IPS-NIHi7 (cell line): ENCODE results near the gene TIAM2.

Experiments
- DNase-seq: peaks from one replicate; pipeline ENCODE4 v3.0.0; 2012; ENCODE audit warnings: mixed read lengths; ENCODE audit errors: extremely low spot score

Gene TIAM2

DNA sequence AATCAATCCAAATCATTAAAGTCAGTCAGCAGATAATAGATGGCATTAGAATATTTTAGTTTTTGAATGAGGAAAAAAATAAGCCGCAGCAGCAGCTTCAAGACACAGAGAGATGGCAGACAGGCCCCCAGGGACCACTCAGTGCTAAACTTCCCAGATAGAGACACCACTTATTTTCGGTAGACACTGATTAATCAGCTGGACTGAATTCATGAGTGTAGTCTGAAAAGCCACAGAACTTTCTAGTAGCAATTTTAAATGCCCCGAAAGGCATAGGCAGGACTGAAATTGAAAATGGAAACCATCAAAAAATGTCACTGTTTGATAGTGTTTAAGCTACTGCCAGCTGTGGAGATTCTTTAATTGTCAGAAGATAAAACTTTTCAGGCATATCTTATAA lies 265.6 kb downstream of the TIAM2 start:
- no peak for DNase-seq

- DNase-seq: peak; percentile 49
These were observed 266.2 kb downstream of the TIAM2 start for GRCh38 chr6:155261111-155261900.

- DNase-seq: no peak
These were observed 267.5 kb downstream of the TIAM2 start for GRCh38 chr6:155262655-155263054.

GRCh38 chr6:155263373-155264063 lies 268.4 kb downstream of the TIAM2 start, which contains the start of gene CLDN20:
TSS of gene CLDN20 (plus strand) at chr6:155264013. CDS start at chr6:155275720, 11,707 bp downstream.
- no peak for DNase-seq

DNA sequence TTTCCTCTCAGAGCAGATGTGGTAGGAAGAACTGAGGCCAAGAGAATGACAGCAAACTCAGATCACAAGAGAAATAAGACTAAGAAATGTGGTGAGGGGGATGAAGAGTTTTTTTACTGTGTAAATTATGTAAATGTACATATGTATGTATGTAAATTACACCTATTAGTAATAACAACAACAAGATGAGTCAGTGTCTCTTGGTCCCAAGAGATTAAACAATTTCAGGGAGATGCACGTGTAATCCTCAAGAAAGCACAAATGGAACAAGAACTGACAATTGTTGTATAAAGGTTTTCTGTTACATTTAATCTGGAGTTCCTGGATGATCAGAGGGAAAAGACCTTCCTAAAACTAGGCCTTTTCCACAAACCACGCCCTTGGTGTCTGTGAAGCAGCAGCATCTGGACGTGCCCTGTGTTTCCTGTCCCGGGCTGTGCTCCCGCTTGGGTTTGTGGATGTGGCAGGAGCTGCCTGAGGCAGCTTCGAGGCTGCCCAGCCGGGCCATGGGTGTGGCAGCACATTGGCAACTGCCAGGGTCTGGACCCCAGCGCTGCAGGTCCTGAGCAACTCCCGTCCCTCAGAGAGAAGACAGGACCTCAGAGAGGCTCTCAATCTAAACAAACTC lies 269.7 kb downstream of the TIAM2 start:
- DNase-seq: no peak

DNA sequence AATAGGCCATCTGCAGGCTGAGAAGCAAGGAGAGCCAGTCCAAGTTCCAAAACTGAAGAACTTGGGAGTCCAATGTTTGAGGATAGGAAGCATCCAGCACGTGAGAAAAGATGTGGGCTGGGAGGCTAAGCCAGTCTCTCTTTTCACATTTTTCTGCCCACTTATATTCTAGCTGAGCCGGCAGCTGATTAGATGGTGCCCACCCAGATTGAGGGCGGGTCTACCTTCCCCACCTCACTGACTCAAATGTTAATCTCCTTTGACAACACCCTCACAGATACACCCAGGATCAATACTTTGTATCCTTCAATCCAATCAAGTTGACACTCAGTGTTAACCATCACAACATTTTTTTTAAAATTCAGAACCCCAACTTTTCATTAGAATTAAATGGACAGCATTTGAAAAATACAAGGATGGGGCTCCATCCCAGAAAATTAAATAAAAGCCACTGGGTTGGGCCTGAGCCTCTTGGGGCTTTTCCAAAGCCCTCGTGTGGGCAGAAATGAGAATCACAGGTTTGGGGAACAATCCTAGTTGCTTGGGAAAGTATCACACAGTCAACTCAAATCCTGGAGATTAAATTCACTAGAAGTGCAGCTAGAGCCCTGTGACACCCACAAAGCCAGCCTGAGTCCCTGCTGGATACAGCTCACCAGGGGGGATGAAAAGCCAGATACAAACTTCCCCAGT lies 270.9 kb downstream of the TIAM2 start:
- no peak for DNase-seq

GRCh38 chr6:155267411-155267810 lies 272.3 kb downstream of the TIAM2 start:
- DNase-seq: no peak

DNA sequence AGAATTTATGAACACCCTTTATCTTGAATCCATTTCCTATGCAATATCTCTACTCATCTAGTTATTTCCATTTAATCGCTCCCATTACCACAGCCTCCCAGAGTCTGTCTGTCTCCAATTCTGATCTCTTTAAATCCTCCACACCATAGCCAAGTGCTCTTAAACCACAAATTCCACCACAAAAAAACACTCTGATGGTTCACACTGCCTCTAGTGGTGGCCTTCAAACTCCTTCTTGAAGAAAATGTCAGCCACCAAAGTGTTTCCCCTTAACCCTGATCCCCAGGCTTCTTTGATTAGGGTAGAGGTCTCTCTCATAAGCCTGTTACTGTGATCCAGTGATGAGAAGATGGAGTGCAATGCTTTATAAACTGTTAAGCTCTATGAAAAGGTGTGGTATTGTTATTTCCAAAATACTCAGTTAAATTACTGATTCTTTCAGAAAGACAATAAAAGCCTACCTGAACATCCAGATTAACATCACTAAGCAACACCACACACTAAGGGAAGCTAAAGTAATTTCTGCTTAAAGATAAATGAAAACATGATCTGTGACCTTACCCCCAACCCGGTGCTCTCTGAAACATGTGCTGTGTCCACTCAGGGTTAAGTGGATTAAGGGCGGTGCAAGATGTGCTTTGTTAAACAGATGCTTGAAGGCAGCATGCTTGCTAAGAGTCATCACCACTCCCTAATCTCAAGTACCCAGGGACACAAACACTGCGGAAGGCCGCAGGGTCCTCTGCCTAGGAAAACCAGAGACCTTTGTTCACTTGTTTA lies 273.2 kb downstream of the TIAM2 start:
- DNase-seq: peak; percentile 22

DNA sequence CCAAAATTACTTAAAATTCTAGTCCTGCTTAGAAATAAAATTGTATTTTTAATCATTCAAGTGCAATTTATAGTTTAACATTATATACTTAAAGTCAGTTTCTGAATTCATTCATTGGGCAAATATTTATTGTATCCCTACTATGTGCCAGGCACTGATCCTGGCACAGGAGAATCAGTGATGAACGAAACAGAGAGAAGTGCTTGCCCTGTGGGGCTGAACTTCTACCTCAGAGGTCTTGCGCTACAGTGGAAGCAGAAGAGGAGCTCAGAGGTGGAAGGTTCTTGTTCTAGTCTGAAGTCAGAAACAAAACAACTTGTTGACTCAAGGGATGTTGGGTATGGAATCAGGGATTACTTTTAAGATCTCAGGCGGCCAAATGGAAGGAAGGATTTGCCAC lies 274.6 kb downstream of the TIAM2 start:
- DNase-seq: no peak

DNA sequence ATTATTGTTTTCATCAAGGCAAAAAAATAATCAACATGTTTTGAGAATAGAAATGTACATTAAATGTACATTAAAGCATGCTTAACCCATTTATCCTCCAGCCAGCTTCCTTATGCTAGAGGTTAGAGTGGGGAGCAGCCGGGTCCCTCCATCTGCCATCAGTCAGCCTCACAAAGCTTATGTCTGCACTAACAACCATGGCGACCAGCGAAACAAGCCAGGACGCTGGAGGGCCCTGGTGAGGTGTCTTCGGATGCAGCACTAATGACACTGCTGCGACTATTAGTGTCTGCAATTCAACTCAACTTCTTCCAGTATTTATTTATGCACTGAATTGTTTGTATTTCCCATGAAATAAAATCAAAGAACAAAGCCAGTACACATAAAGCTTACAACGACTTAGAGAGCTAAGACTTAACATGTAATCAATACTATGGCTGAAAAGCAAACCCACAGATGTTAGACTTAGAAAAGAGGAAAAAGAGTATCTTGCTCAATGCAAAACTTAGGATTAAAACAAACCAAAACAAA lies 275.5 kb downstream of the TIAM2 start:
- DNase-seq: no peak

DNA sequence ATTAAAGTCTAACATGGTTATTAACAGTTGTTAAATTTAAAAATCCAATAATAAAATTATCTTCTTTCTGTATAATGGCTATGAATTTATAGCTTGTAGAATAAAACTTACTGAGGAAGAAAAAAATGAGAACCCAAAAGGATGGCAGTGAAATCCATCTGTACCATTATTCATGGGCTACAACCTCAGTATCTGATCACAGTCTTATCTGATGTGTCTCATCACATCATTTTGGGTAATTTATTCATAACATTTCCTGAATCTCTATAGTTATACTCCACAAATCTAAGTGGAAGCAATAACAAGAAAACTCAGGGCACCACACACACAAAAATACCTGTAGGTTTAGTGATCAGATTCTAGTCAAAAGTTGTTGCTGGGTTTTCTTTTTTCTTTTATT lies 276.0 kb downstream of the TIAM2 start:
- DNase-seq: no peak

DNA sequence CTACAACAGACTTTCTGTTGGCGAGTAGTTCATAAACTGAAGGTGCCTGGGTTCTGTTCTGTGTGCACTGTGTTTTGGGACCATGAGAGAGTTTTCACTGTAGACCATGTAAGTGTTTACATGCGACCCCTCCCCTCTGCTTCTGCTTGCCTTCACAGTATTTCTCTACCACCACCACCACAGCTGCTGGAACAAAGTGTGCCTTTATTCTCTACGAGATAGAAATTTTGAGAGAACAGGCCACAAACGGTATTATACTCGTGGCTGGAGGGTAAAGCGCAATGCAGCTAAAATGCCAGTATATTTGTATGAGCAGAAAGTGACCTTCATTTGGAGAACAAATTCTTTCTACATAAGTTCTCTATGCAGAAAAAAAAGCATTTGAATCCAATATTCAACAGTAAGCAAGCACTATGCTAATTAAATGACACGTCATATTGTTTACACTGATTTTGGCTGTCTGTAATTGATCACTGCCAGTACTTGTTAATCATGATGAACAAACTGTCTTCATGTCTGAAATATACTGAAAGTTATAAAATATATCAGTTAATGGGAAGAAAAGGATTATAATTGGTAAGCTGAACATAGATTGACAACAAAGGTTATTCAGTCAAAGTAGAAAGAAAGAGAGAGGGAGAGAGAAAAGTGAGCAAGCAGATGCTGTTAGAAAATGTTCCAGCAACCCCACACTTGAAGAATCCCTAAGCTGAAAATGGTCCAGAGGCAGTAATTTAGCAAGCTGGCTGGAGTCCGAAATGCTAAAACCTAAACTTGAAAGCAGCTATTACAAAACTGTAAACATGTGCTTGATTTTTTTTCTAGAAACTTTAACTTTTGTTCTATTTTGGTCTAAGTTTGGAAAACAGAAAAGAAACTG lies 277.5 kb downstream of the TIAM2 start:
- DNase-seq: no peak

DNA sequence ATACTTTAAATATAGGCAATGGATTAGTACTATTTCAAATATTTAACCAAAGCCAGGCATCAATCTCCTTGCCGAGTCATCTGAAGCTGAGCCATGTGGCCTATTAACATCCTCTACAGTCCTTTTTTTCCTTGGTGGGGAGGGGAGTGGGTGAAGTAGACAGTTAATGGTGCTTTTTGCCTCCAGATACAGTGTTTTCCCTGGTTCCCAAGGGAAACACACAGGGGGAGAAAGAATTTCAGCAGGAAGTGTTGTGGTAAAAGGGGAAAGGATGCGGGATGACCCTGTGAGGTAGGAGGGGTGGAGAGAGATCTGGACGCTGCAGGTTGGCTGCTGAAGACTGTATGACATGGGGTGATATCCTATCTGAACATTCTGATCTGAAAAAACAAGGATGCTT lies 278.3 kb downstream of the TIAM2 start:
- DNase-seq: peak; percentile 22

DNA sequence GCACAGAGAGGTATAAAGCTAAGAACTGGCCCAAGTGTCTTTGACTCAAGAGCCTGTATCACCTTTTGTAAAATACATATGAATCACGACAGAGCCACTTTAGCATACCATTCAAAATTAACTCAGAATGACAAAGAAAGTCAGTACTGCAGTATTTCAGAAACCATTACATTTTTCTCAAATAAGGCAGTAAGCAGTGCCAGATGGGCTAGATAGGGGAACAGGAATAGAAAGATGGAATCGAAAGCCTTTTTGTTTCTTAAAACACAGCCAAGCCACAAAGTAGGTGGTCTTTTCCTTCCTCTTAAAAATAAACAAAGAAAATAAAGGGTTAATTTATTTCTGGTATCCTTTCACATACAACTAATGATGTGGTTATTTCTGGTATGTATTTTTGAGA lies 279.0 kb downstream of the TIAM2 start:
- no peak for DNase-seq

DNA sequence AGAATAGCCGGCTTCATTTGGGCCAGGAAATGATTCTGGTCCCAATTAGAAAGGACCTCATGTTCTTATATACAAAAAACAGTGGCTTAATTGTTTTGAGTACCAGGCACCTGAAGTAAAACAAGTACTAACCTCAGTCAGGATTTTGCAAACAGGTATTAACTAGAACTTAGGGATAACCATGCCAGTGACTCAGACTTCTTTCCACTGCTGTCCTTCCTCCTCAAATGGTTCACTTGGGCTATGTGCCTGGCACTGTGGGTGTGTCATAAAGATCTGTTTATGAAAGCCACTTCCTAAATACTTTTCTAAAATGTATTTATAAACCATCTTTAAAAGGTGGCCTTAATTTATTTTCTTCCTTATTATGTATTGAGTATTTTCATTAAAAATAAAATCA lies 279.4 kb downstream of the TIAM2 start:
- no peak for DNase-seq

DNA sequence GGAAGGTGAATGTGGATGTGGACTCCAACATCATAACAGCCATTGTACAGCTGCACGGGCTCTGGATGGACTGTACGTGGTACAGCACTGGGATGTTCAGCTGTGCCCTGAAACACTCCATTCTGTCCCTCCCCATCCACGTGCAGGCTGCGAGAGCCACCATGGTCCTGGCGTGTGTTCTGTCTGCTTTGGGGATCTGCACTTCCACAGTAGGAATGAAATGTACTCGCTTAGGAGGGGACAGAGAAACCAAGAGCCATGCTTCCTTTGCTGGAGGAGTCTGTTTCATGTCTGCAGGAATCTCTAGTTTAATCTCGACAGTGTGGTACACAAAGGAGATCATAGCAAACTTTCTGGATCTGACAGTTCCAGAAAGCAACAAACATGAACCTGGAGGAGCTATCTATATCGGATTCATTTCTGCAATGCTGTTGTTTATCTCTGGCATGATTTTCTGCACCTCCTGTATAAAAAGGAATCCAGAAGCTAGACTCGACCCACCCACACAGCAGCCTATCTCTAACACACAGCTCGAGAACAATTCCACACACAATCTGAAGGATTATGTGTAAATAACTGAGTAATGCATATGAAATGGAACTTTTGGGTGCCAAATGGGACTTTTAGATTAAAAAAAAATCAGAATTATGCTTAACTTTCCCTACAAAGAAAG lies 280.8 kb downstream of the TIAM2 start:
- DNase-seq: no peak

DNA sequence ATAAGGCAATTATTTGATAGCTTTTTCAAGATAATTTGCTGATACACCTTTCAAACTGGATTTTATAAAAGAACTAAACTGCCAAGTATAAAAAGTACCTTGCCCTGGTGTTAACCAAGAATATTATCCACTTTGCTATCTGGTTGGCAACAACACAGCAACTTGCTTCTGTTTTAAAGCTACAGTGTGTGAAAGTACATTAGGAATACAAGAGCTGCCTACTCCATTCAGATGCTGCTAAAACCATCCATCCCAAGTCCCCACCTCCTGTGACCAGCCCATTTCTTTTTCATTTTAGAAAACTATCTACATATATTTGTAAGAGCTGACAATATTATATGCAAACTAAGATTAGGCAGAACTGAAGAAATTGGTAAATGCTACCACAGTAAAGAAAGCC lies 281.5 kb downstream of the TIAM2 start:
- DNase-seq: no peak

DNA sequence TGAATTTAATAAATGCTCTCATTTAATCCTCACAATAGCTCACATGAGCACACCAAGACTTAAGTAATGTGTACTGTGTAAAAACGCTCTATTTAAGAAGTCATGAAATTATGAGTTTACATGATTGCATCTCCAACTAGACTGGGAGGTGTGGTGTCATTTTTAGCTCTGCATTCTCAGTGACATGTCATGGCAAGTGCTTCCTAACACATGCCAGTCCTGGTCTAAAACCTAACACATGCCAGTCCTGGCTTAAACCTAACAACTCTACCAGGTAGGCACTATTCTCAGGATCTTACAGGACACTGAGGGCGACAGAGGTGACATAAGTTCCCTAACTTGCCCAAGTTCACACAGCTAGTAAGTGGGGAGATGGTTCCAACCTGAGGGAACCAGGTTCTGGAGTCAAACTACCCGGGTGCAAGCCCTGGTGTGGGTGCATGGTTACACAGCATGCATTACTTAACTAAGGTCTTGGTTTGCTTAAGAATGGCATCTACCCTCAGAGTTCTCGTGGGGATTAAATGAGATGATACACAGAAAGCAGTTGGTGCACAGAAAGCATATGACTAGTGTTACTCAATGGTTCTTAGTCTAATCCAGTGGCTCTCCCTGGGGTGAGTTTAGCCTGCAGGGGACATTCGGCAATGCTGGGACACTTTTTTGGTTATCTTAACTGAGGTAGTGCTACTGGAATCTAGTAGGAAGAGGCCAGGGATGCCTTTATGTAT lies 283.4 kb downstream of the TIAM2 start:
- no peak for DNase-seq

GRCh38 chr6:155284775-155285174 lies 289.7 kb downstream of the TIAM2 start:
- DNase-seq: no peak
